DMS53 treated with DMSO at 0.1 percent for 48 hours (cell line): ENCODE measurements around the gene EPS8L3.
A peak's percentile ranks its signal among the peaks of the same experiment; 100 is the strongest.
"Not testable (repeated sequence)": the region's sequence is repeated elsewhere in the genome, so short reads cannot be mapped to it uniquely, and the experiment has no call there.

Source experiments
- DNase-seq: peaks from one replicate; lab custom pipeline; 2025; ENCODE audit not compliant: unreplicated experiment; lab: John Stamatoyannopoulos, UW

Gene EPS8L3

GRCh38 chr1:109782514-109782913 lies 18.8 kb upstream of the EPS8L3 start:
- no peak for DNase-seq

- DNase-seq: no peak
Measured at GRCh38 chr1:109781806-109782205, 18.1 kb upstream of the EPS8L3 start.

- DNase-seq: no peak
Measured at GRCh38 chr1:109780982-109781381, 17.3 kb upstream of the EPS8L3 start.

DNA sequence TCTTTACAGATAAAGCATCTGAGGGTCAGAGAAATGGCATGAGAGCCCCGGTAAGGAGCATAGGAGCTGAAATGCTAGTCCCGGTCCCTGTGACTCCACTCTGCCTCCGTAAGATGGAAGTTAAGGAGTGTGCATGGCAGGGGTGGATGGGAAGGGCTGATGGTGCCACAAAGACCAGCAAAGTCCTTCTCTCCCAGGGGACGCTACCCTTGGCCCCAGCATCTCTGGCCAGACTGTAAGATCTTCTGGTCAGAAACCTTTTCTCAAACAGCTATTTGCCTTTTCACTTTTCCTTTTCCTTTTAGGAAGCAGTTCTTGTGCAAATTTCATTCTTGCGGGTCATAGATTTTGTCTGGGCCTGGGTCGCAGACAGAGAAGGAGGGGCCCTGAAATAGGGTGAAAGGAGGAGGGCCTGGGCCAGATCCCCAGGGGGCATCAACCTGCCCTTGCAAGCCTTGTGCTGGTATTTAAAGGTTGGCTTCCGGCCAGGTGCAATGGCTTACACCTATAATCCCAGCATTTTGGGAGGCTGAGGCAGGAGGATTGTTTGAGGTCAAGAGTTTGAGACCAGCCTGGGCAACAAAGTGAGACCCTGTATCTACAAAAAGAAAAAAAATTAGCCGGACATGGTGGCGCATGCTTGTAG lies 14.4 kb upstream of the EPS8L3 start:
- DNase-seq: no peak

DNA sequence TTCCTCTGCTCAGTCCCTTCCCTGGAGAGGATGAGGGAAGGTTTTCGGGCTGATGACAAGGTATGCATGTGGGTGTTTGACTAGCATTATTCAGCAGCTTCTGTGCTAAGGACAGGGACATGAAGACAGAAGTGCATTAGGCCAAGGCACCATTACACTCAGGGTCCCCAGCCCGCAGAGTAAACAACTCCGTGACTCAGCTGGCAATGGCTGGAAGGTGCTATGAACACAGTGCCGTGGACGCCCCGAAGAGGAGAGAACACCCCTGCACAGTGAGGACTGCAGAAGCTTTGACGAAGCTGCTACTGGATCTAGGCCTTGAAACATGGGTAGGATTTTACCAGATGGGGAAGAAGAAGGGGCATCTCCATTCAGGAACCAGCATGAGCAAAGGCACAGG lies 13.7 kb upstream of the EPS8L3 start:
- no peak for DNase-seq

DNA sequence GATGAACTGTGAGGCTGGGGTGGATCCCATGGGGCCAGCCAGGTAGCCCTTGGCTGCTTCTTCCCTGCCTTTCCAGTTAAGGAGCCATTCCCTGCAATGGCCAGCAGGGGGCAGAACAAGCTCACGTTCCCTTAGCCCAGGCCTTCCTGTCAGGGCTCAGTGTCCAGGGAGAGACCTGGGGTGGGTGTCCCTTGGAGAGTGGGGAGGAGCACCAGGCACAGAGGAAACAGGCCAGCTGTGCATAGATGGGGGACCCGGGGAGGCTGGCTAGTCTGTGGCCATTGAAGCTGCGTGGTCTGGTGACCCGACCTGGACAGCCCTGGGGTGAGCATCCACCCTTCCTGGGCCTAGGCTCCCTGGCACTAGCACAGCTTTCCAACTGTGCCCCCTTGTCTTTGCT lies 13.2 kb upstream of the EPS8L3 start:
- peak; percentile 68 for DNase-seq

DNA sequence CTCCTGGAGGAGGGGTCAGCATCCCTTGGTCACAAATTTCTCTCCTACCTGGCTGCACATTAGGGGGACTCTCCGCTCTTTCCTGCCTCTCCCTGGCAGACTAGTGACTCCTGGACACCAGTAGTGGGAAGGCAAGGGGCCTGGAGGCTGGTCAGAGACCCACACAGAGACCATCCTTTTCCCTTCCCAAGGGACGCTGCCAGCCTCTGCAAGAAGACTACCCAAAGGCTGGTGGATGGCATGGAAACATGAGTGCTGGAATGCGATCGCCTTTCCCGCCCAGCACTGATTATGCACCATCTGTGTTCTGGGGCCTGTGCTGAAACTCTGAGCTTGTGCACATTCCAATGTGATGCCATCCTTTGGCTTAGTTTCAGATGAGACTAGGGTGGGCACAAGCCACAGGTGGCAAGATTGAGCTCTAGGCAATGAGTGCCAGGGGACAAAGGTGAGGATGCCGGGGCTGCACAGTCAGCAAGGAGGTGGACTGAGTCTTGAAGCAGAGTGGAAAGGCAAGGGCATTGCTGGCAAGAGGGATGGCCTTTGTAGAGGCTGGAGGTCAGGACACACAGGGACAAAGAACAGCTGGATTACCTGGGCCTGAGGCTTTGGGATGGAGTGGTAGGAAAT lies 12.6 kb upstream of the EPS8L3 start:
- DNase-seq: no peak

DNA sequence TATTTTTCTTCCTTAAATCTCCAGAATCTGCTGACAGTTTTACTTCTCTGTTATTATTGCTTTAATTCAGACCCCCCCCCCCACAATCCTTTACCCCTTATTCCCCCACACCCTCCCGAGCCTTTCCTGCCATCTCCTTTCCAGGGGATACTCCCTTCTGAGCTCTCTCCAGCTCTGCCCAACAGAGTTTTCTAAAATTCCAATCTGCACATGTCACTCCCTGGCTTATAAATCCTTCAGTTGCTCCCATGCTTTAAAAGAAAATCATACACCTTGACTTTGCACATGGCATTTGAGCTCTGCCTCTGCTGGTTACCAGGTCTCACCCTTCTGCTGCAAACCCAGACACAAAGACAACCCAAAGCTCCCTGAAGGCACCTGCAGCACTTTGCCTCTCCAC lies 11.7 kb upstream of the EPS8L3 start:
- no peak for DNase-seq

DNA sequence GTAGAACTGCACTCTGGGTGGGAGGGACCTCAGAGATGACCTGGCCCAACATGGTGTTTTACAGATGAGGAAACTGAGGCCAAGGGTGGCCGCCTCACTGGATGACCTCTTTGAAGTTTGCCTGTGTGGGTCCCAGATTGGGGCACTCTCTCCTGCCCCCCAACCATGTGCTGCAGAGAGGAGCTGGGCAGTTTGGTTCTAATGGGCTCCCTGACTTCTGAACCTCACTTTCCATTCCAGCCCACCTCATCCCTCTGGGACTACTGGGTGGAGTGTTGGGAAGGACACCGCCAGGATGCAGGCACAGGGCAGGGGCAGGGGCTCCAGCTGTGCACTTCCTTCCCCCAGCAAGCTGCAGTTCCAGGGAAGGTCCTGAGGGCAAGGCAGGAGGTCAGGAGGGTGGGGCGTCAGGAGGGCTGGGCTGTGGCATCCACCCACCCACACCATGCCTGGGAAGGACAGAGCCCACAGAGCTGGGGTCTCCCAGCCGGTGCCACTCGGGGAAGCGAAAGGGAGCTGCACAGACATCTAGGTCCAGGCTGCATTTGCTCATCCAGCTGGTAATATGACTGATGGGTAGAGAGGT lies 10.3 kb upstream of the EPS8L3 start:
- DNase-seq: no peak

- DNase-seq: peak; percentile 81
Measured at GRCh38 chr1:109773203-109773899, 9.6 kb upstream of the EPS8L3 start.

GRCh38 chr1:109772658-109773202 lies 9.0 kb upstream of the EPS8L3 start:
- DNase-seq: no peak

DNA sequence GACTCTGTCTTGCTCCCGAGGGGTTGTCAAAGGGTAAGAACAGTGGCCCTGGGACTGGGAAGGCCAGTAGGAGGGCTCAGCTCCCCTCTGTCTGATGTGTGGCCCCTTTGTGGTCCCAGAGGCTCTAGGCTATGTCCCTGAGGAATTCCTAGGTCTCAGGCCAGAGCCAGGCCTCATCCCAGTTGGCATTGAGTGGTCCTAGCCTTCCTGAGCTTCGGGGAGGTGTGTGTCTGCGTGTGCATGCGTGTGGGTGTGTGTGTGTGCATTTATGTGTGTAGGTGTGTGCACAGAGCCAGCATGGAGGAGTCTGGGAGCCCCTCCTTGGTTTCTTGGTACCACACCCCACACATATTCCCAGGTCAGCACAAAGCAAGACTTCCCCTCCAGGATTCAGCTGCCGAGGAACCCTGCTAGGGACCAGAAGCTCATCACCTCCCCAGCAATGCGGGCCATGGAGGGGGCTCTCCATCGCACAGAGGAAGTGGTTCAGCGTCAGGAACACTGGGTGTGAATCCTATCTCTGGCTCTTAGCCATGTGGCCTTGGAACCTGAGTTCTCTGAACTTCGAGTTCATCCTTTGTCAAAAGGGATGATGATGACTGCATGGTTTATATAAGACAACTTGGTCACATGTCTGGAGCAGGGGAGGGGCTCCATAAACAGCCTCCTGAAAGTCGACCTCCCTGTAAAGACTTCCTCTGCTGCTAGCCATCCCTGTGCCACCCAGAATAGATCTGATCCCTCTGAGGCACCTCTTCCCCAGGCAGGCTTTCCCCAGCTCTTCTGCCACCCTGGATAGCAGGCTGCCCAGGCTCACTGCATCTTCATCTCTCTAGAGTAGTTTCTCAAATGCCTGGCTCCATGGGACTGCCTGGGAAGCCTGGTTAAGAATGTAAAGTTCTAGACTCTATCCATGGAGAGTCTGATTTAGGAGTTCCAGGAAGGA lies 8.3 kb upstream of the EPS8L3 start:
- DNase-seq: no peak

GRCh38 chr1:109770331-109771095 lies 6.8 kb upstream of the EPS8L3 start:
- DNase-seq: no peak

- no peak for DNase-seq
Measured at GRCh38 chr1:109769330-109770078, 5.8 kb upstream of the EPS8L3 start.

GRCh38 chr1:109768820-109769219 lies 5.1 kb upstream of the EPS8L3 start:
- DNase-seq: no peak

GRCh38 chr1:109768335-109768650 lies 4.6 kb upstream of the EPS8L3 start:
- DNase-seq: no peak

GRCh38 chr1:109767637-109768334 lies 4.1 kb upstream of the EPS8L3 start:
- DNase-seq: no peak

DNA sequence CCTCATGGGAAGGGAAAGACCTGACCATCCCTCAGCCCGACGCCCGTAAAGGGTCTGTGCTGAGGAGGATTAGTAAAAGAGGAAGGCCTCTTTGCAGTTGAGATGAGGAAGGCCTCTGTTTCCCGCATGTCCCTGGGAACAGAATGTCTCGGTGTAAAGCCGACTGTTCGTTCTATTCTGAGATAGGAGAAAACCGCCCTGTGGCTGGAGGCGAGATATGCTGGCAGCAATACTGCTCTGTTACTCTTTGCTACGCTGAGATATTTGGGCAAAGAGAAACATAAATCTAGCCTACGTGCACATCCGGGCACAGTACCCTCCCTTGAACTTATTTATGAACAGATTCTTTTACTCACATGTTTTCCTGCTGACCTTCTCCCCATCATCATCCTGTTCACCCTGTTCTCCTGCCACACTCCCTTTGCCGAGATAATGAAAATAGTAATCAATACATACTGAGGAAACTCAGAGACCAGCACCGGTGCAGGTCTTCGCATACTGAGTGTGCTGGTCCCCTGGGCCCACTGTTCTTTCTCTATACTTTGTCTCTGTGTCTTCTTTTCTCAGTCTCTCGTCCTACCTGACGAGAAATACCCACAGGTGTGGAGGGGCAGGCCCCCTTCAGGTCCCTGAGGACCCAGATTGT lies 3.4 kb upstream of the EPS8L3 start:
- DNase-seq: not testable (repeated sequence)
